Measurements from ENCODE around the gene PTPRR.

Gene PTPRR

DNA sequence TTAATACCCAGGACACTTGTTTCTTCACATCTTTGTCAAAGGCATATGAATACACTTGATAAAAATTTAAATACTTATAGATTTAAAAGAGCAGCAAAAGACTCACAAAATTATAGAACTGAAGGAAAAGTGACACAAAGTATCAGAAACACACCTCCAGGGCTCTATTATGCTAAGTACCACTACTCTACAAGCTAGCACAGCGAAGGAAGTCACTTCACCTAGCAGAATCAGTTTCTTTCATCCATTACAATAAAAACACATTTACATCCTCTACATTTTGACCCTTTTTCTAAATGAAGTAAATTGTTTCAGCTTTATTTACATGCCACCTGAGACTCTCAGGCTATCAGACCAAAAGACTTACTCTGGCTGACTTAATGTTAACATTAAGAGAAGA lies 256.7 kb downstream of the PTPRR start:
- H3K27me3 Mint-ChIP-seq: peaks cover 3% of the 10 kb centered on the region
- DNase-seq (no peak), ATAC-seq (no peak)
- H3K27ac Mint-ChIP-seq: no peak overlapping the region
- no peak overlapping the region for H3K4me3 Mint-ChIP-seq
- H3K36me3 Mint-ChIP-seq (ENCODE audit: low read depth): no peaks in the 10 kb centered on the region
- peaks cover 5% of the 10 kb centered on the region for H3K4me1 Mint-ChIP-seq
- H3K9me3 Mint-ChIP-seq: no peaks in the 10 kb centered on the region

DNA sequence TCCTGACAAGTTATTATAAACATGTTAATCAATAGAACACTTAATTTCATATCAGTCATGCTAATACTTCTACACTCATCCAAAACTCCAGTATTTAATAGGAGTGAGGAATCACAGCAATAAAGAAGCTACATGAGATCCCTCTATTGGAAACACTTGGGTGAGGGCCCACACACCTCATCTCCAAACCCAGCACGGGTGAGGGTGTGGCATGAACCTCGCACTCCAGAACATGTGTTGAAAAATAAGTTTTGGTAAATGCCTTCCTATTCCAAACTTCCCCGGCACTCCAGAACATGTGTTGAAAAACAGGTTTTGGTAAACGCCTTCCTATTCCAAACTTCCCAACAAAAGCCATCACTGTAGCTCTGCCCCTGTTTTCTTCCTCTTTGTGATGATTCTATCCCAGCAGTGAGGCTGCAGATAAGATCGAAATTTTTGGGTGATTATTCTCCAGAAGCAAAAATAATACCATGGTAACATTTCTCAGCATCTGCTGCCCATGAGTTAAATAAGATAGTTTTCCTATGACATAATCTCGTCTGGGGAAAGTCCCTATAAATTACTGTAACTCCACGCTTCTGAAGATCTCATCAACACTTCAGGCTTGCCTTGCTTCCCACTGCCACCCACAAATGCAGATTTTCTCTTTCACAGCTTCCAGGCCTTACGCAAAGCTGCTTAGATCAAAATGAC lies 258.9 kb downstream of the PTPRR start:
- Mint-ChIP-seq H3K27me3 (peaks cover 3% of the 10 kb centered on the region), H3K4me1 (peaks cover 5% of the 10 kb centered on the region), H3K4me3 (no peak overlapping the region), H3K36me3 (ENCODE audit: low read depth) (no peaks in the 10 kb centered on the region), H3K9me3 (no peaks in the 10 kb centered on the region), H3K27ac (no peak overlapping the region)
- ATAC-seq (no peak), DNase-seq (no peak)

DNA sequence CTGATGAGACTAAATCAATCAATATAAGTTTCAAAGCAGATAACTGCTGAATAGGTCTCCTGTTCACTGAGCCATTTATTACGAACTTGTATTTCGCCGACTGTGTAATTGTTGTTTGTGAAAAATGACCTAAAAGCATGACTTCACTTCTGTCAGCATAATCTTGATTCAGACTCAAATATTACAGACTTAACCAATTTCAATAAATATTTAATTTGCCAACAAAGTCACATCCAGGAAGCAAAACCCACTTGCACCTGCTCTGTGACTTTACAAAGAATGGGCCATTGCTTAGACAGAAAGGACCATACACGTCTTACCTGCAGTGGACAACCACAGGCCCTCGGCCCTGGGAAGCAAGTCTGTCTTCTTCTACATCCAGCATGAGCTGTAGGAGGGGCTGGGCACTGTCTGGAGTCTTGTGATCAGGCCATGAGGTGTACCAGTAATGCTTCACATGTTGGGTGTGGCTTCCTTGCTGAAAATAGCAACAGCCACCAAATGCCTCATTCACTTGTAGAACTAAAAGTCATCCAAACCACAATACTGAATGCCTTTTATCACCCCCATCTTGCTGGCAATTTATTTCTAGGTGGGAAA lies 259.8 kb downstream of the PTPRR start:
- DNase-seq (no peak), ATAC-seq (no peak)
- no peak overlapping the region for H3K4me3 Mint-ChIP-seq
- no peaks in the 10 kb centered on the region for H3K36me3 Mint-ChIP-seq (ENCODE audit: low read depth)
- H3K9me3 Mint-ChIP-seq: no peaks in the 10 kb centered on the region
- peaks cover 5% of the 10 kb centered on the region for H3K4me1 Mint-ChIP-seq
- H3K27me3 Mint-ChIP-seq: peaks cover 3% of the 10 kb centered on the region
- H3K27ac Mint-ChIP-seq: no peak overlapping the region

DNA sequence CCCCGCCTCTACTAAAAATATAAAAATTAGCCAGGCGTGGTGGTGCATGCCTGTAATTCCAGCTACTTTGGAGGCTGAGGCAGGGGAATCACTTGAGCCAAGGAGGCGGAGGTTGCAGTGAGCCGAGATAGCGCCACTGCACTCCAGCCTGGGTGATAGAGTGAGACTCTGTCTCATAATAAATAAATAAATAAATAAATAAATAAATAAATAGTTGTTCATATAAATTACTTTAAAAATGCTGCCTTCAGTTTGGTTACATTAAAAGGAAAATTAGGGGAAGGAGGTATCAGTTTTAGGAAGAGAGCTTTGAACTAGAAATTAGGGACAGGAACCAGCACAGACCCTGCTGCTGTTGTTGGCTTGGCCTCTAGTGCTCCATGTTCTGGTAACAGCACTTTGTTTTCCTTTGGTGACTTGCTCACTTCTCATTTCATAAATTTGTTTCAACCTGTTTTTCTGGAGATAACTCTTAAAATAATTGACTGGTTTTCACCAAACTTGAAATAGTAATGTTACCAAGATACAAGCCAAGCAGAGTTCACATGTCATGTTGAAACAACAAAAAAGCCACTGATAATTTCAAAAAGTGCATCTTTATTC lies 260.4 kb downstream of the PTPRR start:
- H3K4me1 Mint-ChIP-seq: peaks cover 5% of the 10 kb centered on the region
- no peak overlapping the region for H3K4me3 Mint-ChIP-seq
- no peak overlapping the region for H3K27ac Mint-ChIP-seq
- H3K36me3 Mint-ChIP-seq (ENCODE audit: low read depth): no peaks in the 10 kb centered on the region
- DNase-seq (no peak), ATAC-seq (no peak)
- H3K9me3 Mint-ChIP-seq: no peaks in the 10 kb centered on the region
- peaks cover 3% of the 10 kb centered on the region for H3K27me3 Mint-ChIP-seq

DNA sequence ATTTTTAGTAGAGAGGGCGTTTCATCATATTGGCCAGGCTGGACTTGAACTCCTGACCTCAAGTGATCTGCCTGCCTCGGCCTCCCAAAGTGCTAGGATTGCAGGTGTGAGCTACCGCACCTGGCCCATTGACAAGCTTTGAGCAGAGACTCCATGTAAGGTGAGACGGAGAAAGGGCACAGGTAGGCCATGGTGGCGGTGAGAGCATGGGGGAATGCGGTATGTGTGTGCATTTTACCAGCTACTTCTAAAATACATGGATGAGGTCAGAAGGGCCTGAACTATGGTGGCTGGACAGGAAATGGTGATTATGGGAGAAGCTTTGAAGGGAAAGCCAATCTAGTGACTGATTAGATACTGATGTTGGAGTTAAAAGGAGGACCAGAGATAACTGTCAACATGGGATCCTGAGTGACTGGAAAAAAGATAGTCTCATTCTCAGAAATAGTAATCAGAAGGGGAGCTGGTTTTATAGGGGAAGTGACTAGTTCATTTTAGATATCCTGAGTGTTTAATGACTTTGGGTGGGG lies 261.4 kb downstream of the PTPRR start:
- no peaks in the 10 kb centered on the region for H3K36me3 Mint-ChIP-seq (ENCODE audit: low read depth)
- no peak for ATAC-seq
- no peak overlapping the region for H3K27ac Mint-ChIP-seq
- no peak overlapping the region for H3K4me3 Mint-ChIP-seq
- H3K9me3 Mint-ChIP-seq: no peaks in the 10 kb centered on the region
- peaks cover 3% of the 10 kb centered on the region for H3K27me3 Mint-ChIP-seq
- no peak for DNase-seq
- peaks cover 5% of the 10 kb centered on the region for H3K4me1 Mint-ChIP-seq

DNA sequence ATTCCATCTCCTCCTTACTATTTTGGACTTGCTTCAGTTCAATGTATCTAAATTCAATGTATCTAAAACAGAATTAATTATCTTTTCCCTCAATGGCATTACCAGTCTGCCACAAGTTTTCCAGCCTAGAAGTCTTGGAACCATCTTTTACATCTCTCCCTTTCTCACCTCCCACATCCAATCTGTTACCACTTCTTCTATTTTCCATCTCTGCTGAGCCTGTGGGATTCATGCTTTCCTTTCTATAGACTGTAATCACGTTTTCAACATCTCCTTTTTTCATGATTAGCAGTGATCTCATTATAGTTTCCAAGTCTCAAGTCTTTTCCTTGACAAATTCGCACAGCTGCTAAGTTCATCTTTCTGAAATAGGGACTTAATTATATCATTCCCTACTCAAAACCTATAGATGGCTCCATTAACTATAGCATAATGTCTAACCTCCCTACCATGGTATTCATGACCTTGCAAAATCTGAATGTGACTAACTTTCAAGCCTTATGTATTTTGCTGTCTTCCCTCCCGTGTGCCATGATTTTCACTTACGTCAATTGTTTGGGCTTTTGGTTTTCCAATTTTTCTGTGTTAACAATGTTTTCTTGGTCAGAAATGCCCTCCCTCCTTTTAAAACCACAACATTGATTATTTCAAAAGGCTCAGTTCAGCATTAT lies 262.8 kb downstream of the PTPRR start:
- no peak overlapping the region for H3K4me3 Mint-ChIP-seq
- H3K27ac Mint-ChIP-seq: no peak overlapping the region
- H3K4me1 Mint-ChIP-seq: peaks cover 5% of the 10 kb centered on the region
- H3K27me3 Mint-ChIP-seq: peaks cover 3% of the 10 kb centered on the region
- DNase-seq (no peak), ATAC-seq (no peak)
- H3K9me3 Mint-ChIP-seq: no peaks in the 10 kb centered on the region
- H3K36me3 Mint-ChIP-seq (ENCODE audit: low read depth): no peaks in the 10 kb centered on the region

DNA sequence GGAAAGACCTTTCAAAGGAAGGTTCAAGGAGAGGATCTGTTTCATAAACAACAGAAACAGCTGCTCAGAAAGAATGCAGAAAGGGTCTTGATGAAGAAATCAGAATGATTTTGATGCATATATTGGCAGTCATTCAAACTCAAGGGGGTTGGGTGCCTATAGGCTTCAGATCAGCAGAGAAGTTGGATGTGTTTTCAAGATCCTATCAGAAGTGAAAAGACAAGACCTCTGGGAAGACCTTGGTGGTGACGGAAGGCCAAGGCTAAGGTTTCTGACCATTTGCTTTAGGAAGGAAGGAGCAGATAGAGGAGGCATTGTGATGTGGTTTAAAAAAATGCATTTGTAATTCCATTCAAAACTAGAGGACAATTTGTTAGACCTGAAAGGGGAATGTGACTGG lies 268.1 kb downstream of the PTPRR start:
- no peaks in the 10 kb centered on the region for H3K36me3 Mint-ChIP-seq (ENCODE audit: low read depth)
- H3K27me3 Mint-ChIP-seq: no peaks in the 10 kb centered on the region
- no peak overlapping the region for H3K4me3 Mint-ChIP-seq
- no peak for DNase-seq
- ATAC-seq: no peak
- H3K27ac Mint-ChIP-seq: no peak overlapping the region
- H3K9me3 Mint-ChIP-seq: no peaks in the 10 kb centered on the region
- H3K4me1 Mint-ChIP-seq: no peaks in the 10 kb centered on the region

DNA sequence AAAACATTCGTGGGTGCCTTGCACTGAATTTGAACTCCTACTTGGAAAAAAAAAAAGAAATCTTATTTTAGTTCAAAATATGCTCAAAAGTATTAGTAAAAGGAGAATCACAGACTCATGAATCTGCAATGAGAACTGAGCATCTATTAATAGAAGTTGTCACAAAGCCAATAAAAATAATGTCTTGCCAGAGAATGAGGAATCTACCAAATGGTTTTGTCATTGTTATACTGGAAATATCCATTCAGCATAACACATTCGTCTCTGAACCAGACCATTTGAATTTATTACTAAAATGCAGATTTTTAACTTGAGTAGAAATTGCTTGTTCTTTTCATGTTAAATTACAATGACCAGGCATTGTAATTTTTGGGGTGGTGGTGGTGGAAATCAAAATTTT lies 271.7 kb downstream of the PTPRR start:
- ATAC-seq: no peak
- H3K36me3 Mint-ChIP-seq (ENCODE audit: low read depth): no peaks in the 10 kb centered on the region
- no peaks in the 10 kb centered on the region for H3K4me1 Mint-ChIP-seq
- no peak for DNase-seq
- H3K27ac Mint-ChIP-seq: no peak overlapping the region
- peaks cover 2% of the 10 kb centered on the region for H3K27me3 Mint-ChIP-seq
- H3K9me3 Mint-ChIP-seq: no peaks in the 10 kb centered on the region
- H3K4me3 Mint-ChIP-seq: no peak overlapping the region

DNA sequence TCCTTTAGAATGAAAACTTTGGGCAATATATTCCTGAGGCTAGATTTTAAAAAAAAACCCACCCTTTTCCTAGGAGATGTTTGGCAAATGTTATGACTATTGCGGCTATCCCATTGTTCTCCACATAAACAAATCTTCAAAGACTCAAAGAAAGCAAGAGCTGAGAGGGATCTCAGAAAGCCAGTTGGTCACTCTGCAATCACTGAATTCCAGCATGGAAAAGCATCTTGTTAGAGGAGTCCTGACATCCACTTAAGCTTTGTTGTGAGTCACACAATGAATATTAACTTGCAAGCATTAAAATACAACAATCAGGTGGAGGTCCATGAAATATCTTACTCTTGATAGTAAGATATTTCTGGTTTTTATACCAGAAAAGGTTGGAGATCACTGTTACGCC lies 272.3 kb downstream of the PTPRR start:
- DNase-seq (no peak), ATAC-seq (no peak)
- no peaks in the 10 kb centered on the region for H3K36me3 Mint-ChIP-seq (ENCODE audit: low read depth)
- peaks cover 5% of the 10 kb centered on the region for H3K27me3 Mint-ChIP-seq
- H3K27ac Mint-ChIP-seq: no peak overlapping the region
- no peak overlapping the region for H3K4me3 Mint-ChIP-seq
- H3K4me1 Mint-ChIP-seq: no peaks in the 10 kb centered on the region
- no peaks in the 10 kb centered on the region for H3K9me3 Mint-ChIP-seq

DNA sequence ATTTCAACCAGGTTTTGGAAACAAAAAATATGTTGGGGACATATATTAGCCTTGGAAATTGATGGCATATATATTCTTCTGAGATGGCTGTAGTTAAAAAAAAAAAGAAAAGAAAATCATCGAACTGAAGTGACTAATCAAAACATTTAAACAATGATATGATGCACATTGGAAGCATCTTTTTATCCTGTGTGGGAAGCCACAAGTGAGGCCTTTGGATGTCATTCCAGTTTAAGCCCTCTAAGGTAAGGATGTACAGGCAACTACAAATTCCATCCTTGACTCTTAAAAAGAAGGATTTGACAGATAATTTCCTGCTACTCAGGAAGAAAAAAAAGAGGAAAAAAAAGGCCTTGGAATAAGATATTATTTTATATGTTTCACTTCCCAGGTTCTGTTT lies 273.7 kb downstream of the PTPRR start:
- no peaks in the 10 kb centered on the region for H3K36me3 Mint-ChIP-seq (ENCODE audit: low read depth)
- no peak overlapping the region for H3K27ac Mint-ChIP-seq
- no peak for DNase-seq
- no peaks in the 10 kb centered on the region for H3K4me1 Mint-ChIP-seq
- peaks cover 5% of the 10 kb centered on the region for H3K27me3 Mint-ChIP-seq
- ATAC-seq: no peak
- no peaks in the 10 kb centered on the region for H3K9me3 Mint-ChIP-seq
- H3K4me3 Mint-ChIP-seq: no peak overlapping the region

DNA sequence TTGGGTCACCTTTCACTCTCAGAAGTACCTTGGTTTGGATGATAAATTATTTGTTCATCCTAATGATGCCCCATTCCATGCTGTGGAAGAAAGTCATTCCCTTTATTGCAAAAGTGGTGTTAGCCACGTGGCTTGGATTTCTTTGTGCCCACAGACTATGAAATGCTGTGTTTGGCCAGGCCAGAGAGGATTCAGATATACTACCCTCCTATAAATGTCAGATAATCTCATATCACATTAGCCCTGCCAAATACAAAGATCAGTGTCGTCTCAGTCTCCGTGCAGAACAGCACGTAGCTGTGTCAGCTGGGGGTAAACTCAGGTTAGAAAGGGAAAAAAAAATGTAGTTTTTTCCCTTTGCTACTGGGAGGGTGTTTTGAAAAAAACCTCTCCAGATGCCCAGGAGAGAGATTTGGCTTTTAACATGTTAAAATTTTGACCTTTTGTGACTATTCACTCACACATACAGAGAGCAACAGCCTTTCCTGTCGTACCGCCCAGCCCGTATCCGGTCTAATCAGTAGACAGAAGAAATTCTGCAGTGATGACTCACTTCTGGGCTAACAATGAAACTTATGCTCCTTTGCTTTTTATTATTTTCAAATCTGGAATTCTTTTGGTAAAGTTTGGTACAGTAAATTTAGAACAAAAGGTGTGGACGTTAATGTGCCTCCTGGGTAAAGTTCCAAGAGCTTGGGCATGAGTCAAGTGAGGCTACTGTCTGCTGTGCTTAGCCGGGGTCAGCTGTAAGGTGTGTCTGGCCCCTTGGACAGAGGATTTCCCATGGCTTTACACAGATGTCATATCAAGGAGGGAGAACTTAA lies 274.8 kb downstream of the PTPRR start:
- DNase-seq (peak; percentile 20), ATAC-seq (peak; percentile 85)
- H3K27ac Mint-ChIP-seq: no peak overlapping the region
- H3K9me3 Mint-ChIP-seq: no peaks in the 10 kb centered on the region
- H3K27me3 Mint-ChIP-seq: peaks cover 5% of the 10 kb centered on the region
- no peaks in the 10 kb centered on the region for H3K36me3 Mint-ChIP-seq (ENCODE audit: low read depth)
- H3K4me1 Mint-ChIP-seq: no peaks in the 10 kb centered on the region
- no peak overlapping the region for H3K4me3 Mint-ChIP-seq

DNA sequence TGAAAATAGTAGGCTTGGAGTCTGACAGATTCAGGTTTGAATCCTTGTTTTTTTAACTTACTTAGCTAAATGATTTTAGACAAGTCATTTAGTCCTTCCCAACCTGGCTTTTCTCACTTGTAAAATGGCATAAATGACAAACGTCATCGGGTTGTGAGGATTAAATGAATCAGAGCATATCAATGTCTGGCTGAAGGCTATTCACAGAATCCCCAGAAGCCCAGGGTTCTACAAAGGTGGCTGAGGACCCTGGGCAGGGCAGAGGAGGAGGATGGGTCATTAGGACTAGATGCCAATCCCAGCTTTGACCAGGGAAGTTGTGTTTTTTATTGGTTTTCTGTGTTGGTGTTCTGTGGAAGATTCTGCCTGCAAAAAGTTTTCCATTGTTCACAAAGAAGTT lies 275.7 kb downstream of the PTPRR start:
- Mint-ChIP-seq H3K36me3 (ENCODE audit: low read depth) (no peaks in the 10 kb centered on the region), H3K9me3 (no peaks in the 10 kb centered on the region), H3K27ac (no peak overlapping the region), H3K27me3 (peaks cover 5% of the 10 kb centered on the region), H3K4me3 (no peak overlapping the region), H3K4me1 (no peaks in the 10 kb centered on the region)
- ATAC-seq: no peak
- DNase-seq: no peak

DNA sequence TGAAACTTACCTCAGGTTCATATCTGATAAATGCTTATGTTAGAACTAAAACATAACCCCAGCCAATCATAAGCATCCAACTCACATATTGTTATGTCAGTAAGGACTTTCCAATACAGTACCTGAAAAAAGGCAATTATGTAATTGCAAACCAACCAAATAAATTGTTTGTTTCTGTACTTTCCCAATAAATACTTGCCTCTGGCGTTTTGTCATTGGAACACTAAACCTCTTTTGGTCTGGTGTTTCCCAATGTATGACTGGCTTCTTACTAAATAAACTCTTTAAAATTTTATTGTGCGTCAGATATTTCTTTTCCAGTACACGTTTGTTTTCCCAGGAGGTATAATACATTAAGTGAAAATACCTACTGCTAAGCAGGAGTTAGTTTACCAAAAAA lies 276.6 kb downstream of the PTPRR start:
- no peaks in the 10 kb centered on the region for H3K4me1 Mint-ChIP-seq

DNA sequence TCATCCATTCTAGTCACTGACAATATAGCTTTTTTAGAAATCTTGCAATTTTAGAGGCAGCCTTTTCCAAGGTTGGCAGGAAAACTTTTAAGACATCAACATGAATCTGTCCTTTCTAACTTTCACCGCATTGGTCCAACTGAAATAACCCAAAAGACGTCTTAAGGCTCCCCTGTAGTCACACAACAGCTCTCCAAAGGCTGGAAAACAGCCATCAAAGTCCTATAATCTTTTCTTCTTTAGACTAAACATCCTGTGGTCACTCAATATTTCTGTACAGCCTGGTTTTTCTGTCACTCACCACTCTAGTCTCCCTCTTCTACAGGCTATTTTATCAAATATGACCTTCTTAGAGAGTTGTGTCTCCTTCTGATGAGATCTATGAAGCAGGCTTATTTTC lies 278.8 kb downstream of the PTPRR start:
- Mint-ChIP-seq H3K36me3 (ENCODE audit: low read depth) (no peaks in the 10 kb centered on the region), H3K4me1 (no peaks in the 10 kb centered on the region), H3K9me3 (no peaks in the 10 kb centered on the region), H3K27ac (no peak overlapping the region), H3K27me3 (peaks cover 10% of the 10 kb centered on the region), H3K4me3 (no peak overlapping the region)
- ATAC-seq (no peak), DNase-seq (no peak)

More for the DNA sequence above, 276.6 kb downstream of the PTPRR start:
- no peaks in the 10 kb centered on the region for H3K36me3 Mint-ChIP-seq (ENCODE audit: low read depth)
- no peak for ATAC-seq
- H3K9me3 Mint-ChIP-seq: no peaks in the 10 kb centered on the region
- no peak overlapping the region for H3K27ac Mint-ChIP-seq
- peaks cover 5% of the 10 kb centered on the region for H3K27me3 Mint-ChIP-seq
- no peak for DNase-seq
- no peak overlapping the region for H3K4me3 Mint-ChIP-seq
